Thyroid gland (tissue), 4 donors: ENCODE results near the gene BICDL1. TPM values are rescaled to one million over a fixed set of nuclear protein-coding genes. Genes with fewer than 3 reads are reported as not detected.

Source experiments
- DNase-seq, 2 donors: peaks; one replicate each; pipeline ENCODE4 v3.0.0-alpha.2; 2019
- H3K27ac ChIP-seq, 3 donors: fragments of 200-600 bp; sonication (generic); 1 replicate in 2 of 3; 2 replicates in 1 of 3; pipeline ENCODE4 v1.5.1; 2016 to 2019; ENCODE audit warnings: mild to moderate bottlenecking in 1 of 3, moderate library complexity in 1 of 3
- H3K27me3 ChIP-seq: fragments of 200-600 bp; sonication (generic); one replicate; pipeline ENCODE4 v1.5.1; 2019
- H3K36me3 ChIP-seq, 2 donors: fragments of 200-600 bp; sonication (generic); one replicate each; pipeline ENCODE4 v1.5.1; 2016 to 2019
- H3K4me1 ChIP-seq, 2 donors: fragments of 200-600 bp; sonication (generic); one replicate each; pipeline ENCODE4 v1.5.1; 2017 to 2019
- H3K4me3 ChIP-seq, 3 donors: fragments of 200-600 bp; sonication (generic); replicated peaks in 1 of 3; 1 replicate in 2 of 3; 2 replicates in 1 of 3; pipeline ENCODE4 v1.5.1; 2016; ENCODE audit warnings: mild to moderate bottlenecking in 1 of 3
- H3K9me3 ChIP-seq: fragments of 200-600 bp; sonication (generic); one replicate; pipeline ENCODE4 v1.5.1; 2017
- CTCF ChIP-seq, 6 experiments: fragments of 200-600 bp in 3 of 6; fragments of 450-650 bp in 3 of 6; sonication (generic) in 3 of 6; IDR thresholded peaks; one replicate each; pipeline ENCODE4 v1.5.1; 2016 to 2019; ENCODE audit warnings: antibody characterized with exemption in 6 of 6, mild to moderate bottlenecking in 2 of 6, inconsistent platforms in 1 of 6, moderate library complexity in 1 of 6
- POLR2A ChIP-seq, 2 donors: fragments of 450-650 bp; IDR thresholded peaks; one replicate each; pipeline ENCODE4 v1.6.1; 2017; ENCODE audit warnings: antibody characterized with exemption in 2 of 2, mild to moderate bottlenecking in 2 of 2, moderate library complexity in 1 of 2
- WGBS, 2 donors: methylation state at CpG; one replicate each; pipeline ENCODE4 v1.1.5; 2017; 5-methylcytosine and 5-hydroxymethylcytosine counted together
- intact Hi-C: fragments of 100-400 bp; cut with DNase I; formaldehyde crosslinking; loops from one replicate; pipeline ENCODE4 v1.15.1; 2023
- total RNA-seq, 4 donors: library from RNA; depleted of rRNA; stranded (reverse); fragments of >200 nt; gene quantifications; one replicate each; pipeline ENCODE4 v1.2.3, GENCODE V29; 2016

The BICDL1 gene
- total RNA-seq, 4 donors from 2014 or later, result 10.5 to 81.8 (median 48.1) TPM

- TF ChIP-seq POLR2A (IDR thresholded peaks at IDR 0.05) (no peak), CTCF (IDR thresholded peaks at IDR 0.05) (no peak)
- Histone ChIP-seq H3K27ac (no peak overlapping the region), H3K27me3 (no peaks in the 10 kb centered on the region), H3K36me3 (peaks cover 12 to 13% of the 10 kb centered on the region in 2 donors), H3K4me1 (peaks cover 0 to 16% of the 10 kb centered on the region in 2 donors), H3K9me3 (no peaks in the 10 kb centered on the region), H3K4me3 (no peak overlapping the region)
- intact Hi-C loops, result no loop called here
- 86 to 97% methylated on average over 1 of the region's 1 CpG for WGBS, 2 donors
- DNase-seq, result no peak
These were observed 117.1 kb downstream of the BICDL1 start for GRCh38 chr12:120106151-120106550.

- no peaks in the 10 kb centered on the region for H3K9me3 ChIP-seq
- no peak overlapping the region for H3K27ac ChIP-seq
- H3K4me3 ChIP-seq, result no peak overlapping the region
- no peaks in the 10 kb centered on the region for H3K27me3 ChIP-seq
- DNase-seq, result no peak
- no peaks in the 10 kb centered on the region for H3K36me3 ChIP-seq
- 93 to 94% methylated on average over 9 to 10 of the region's 10 CpGs for WGBS, 2 donors
- no peak for TF ChIP-seq POLR2A (IDR thresholded peaks at IDR 0.05)
- no peak for TF ChIP-seq CTCF (IDR thresholded peaks at IDR 0.05)
- no peaks in the 10 kb centered on the region for H3K4me1 ChIP-seq
- intact Hi-C loops, result no loop called here
These were observed 120.7 kb downstream of the BICDL1 start for GRCh38 chr12:120109570-120110267.

GRCh38 chr12:120110550-120111501 is 121.8 kb downstream of the BICDL1 start:
- peak in 1 of 2 donors; percentile 22 for DNase-seq
- intact Hi-C loops, result no loop called here
- Histone ChIP-seq H3K4me3 (no peak overlapping the region), H3K27ac (no peak overlapping the region), H3K9me3 (no peaks in the 10 kb centered on the region), H3K4me1 (peaks cover 4 to 9% of the 10 kb centered on the region in 2 donors), H3K27me3 (no peaks in the 10 kb centered on the region), H3K36me3 (no peaks in the 10 kb centered on the region)
- TF ChIP-seq POLR2A (IDR thresholded peaks at IDR 0.05) (no peak), CTCF (IDR thresholded peaks at IDR 0.05) (no peak)
- 72 to 86% methylated on average over 17 to 26 of the region's 26 CpGs for WGBS, 2 donors

GRCh38 chr12:120115066-120115465 is 126.0 kb downstream of the BICDL1 start:
- Histone ChIP-seq H3K27me3 (no peaks in the 10 kb centered on the region), H3K36me3 (no peaks in the 10 kb centered on the region), H3K27ac (no peak overlapping the region), H3K4me1 (peaks cover 16 to 26% of the 10 kb centered on the region in 2 donors), H3K4me3 (no peak overlapping the region), H3K9me3 (no peaks in the 10 kb centered on the region)
- DNase-seq, result no peak
- WGBS, 2 donors, result 85 to 86% methylated on average over 3 of the region's 3 CpGs
- no peak for TF ChIP-seq CTCF (IDR thresholded peaks at IDR 0.05)
- no peak for TF ChIP-seq POLR2A (IDR thresholded peaks at IDR 0.05)
- intact Hi-C loops, result no loop called here
